SU-DHL-6 (cell line): ENCODE results near the gene ADGRD1.

Experiments used
- H2AFZ ChIP-seq: fragments of 200-600 bp; sonication (generic); 2 replicates; pipeline ENCODE4 v1.6.1; 2014; ENCODE audit warnings: low read depth, mild to moderate bottlenecking, moderate library complexity, mixed read lengths, antibody characterized with exemption, low read length; ENCODE audit not compliant: severe bottlenecking
- H3F3A ChIP-seq: fragments of 200-600 bp; shearing (Covaris generic); 2 replicates; pipeline ENCODE4 v1.6.0; 2016; ENCODE audit warnings: antibody characterized with exemption, mild to moderate bottlenecking; ENCODE audit not compliant: insufficient read depth
- H3K27ac ChIP-seq: fragments of 200-600 bp; sonication (generic); 2 replicates; pipeline ENCODE4 v1.5.1; 2016; ENCODE audit warnings: low read depth, mild to moderate bottlenecking, low read length, moderate library complexity, mixed read lengths
- H3K27me3 ChIP-seq: fragments of 200-600 bp; sonication (generic), shearing (Covaris generic); 2 replicates; pipeline ENCODE4 v1.6.0; 2014; ENCODE audit warnings: mild to moderate bottlenecking, low read length
- H3K36me3 ChIP-seq: fragments of 200-600 bp; sonication (generic); 2 replicates; pipeline ENCODE4 v1.6.1; 2014; ENCODE audit warnings: mild to moderate bottlenecking, low read length, mixed read lengths
- H3K4me2 ChIP-seq: fragments of 300-600, 200-600 bp; shearing (Covaris generic), sonication (generic); 2 replicates; pipeline ENCODE4 v1.6.0; 2014; ENCODE audit warnings: low read length, low read depth, mild to moderate bottlenecking; ENCODE audit not compliant: poor library complexity, severe bottlenecking
- H3K4me3 ChIP-seq: fragments of 200-600 bp; sonication (generic); 2 replicates; pipeline ENCODE4 v1.5.1; 2014; ENCODE audit warnings: antibody characterized with exemption, low read length, mild to moderate bottlenecking, mixed read lengths; ENCODE audit not compliant: insufficient read depth, poor library complexity, severe bottlenecking
- H3K79me2 ChIP-seq: fragments of 200-600 bp; sonication (generic); 2 replicates; pipeline ENCODE4 v1.6.1; 2014; ENCODE audit warnings: mild to moderate bottlenecking, low read length, moderate library complexity; ENCODE audit not compliant: insufficient read depth
- H3K9ac ChIP-seq: fragments of 200-600 bp; sonication (generic); 2 replicates; pipeline ENCODE4 v1.7.0; 2014; ENCODE audit warnings: mild to moderate bottlenecking, low read length
- H3K9me2 ChIP-seq: fragments of 200-600 bp; sonication (generic); replicated peaks from 2 replicates; pipeline ENCODE4 v1.6.1; 2014; ENCODE audit warnings: low read length; ENCODE audit not compliant: insufficient read depth
- H3K9me3 ChIP-seq: fragments of 200-600 bp; sonication (generic); 2 replicates; pipeline ENCODE4 v1.6.1; 2014; ENCODE audit warnings: low read length, mixed read lengths; ENCODE audit not compliant: insufficient read depth
- H4K20me1 ChIP-seq: fragments of 200-600 bp; sonication (generic); 2 replicates; pipeline ENCODE4 v1.6.1; 2014; ENCODE audit warnings: low read depth, mild to moderate bottlenecking, antibody characterized with exemption, low read length, moderate library complexity, mixed read lengths
- EZH2phosphoT487 ChIP-seq: fragments of 200-600 bp; sonication (generic), shearing (Covaris generic); conservative IDR thresholded peaks from 2 replicates; pipeline ENCODE4 v1.6.1; 2018; ENCODE audit warnings: mild to moderate bottlenecking, antibody characterized with exemption, low read length, moderate library complexity, mixed read lengths
- TF ChIP-seq, protein P1 (sequence below): fragments of 200-600 bp; sonication (generic); IDR thresholded peaks from one replicate; pipeline ENCODE4 v1.5.1; 2017; ENCODE audit warnings: antibody characterized with exemption, mild to moderate bottlenecking, low read length, moderate library complexity; ENCODE audit not compliant: insufficient read depth, poor library complexity, severe bottlenecking

ADGRD1 gene

DNA sequence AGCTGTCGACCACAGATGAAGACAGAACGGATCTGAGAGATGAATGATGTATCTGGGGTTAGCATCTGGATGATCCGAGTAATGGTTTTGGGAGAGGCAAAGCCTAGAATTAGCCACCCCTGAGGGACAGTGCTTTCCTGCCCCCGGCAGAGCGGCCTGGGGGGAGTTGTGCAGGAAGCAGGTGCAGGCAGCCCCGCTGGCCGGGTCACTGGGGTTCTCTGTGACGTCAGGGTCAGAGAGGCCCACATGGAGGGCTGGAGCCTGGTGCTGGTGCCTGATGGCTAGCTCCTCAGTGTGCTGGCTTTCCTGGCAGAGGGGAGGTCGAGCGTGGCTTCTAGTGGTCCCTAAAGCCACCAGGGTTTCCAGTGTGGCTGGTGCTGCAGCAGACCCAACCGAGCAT is 70.3 kb downstream of the ADGRD1 start:
- Histone ChIP-seq H2AFZ (no peak overlapping the region), H3K9ac (no peak overlapping the region), H3K4me3 (no peak overlapping the region), H3K9me2 (no peaks in the 10 kb centered on the region), H3K27me3 (no peaks in the 10 kb centered on the region), H3K4me2 (no peak overlapping the region), H3K27ac (no peak overlapping the region), H3K79me2 (no peaks in the 10 kb centered on the region), H3F3A (no peaks in the 10 kb centered on the region), H3K36me3 (no peaks in the 10 kb centered on the region), H3K9me3 (no peaks in the 10 kb centered on the region), H4K20me1 (no peaks in the 10 kb centered on the region)
- TF ChIP-seq, protein P1, sequence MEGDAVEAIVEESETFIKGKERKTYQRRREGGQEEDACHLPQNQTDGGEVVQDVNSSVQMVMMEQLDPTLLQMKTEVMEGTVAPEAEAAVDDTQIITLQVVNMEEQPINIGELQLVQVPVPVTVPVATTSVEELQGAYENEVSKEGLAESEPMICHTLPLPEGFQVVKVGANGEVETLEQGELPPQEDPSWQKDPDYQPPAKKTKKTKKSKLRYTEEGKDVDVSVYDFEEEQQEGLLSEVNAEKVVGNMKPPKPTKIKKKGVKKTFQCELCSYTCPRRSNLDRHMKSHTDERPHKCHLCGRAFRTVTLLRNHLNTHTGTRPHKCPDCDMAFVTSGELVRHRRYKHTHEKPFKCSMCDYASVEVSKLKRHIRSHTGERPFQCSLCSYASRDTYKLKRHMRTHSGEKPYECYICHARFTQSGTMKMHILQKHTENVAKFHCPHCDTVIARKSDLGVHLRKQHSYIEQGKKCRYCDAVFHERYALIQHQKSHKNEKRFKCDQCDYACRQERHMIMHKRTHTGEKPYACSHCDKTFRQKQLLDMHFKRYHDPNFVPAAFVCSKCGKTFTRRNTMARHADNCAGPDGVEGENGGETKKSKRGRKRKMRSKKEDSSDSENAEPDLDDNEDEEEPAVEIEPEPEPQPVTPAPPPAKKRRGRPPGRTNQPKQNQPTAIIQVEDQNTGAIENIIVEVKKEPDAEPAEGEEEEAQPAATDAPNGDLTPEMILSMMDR = no peak
- no peak for TF ChIP-seq EZH2phosphoT487

DNA sequence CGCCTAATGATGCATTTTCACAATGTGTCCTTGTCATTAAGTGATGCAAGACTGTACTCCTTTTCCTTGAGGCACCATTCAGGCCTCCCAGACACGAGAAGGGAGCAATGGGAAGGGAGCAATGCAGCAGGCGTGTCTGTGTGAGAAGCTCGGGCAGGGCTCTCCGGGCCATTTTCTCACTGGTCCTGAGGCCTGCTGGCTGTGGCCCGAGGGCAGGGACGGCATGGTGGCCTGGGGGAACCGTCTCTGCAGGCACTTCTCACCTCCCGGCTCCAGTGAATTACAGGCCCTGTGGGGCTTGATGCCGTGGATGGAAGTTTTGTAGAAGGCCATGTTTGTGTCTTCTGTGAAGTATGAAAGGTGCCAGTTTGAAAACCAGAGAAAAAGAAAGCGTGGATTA is 71.0 kb downstream of the ADGRD1 start:
- Histone ChIP-seq H4K20me1 (no peaks in the 10 kb centered on the region), H3K27ac (no peak overlapping the region), H3K9me3 (no peaks in the 10 kb centered on the region), H3K36me3 (no peaks in the 10 kb centered on the region), H2AFZ (no peak overlapping the region), H3K27me3 (no peaks in the 10 kb centered on the region), H3K4me3 (no peak overlapping the region), H3K79me2 (no peaks in the 10 kb centered on the region), H3K9me2 (no peaks in the 10 kb centered on the region), H3K9ac (no peak overlapping the region), H3K4me2 (no peak overlapping the region), H3F3A (no peaks in the 10 kb centered on the region)
- TF ChIP-seq EZH2phosphoT487 = no peak
- TF ChIP-seq, protein P1 = no peak

DNA sequence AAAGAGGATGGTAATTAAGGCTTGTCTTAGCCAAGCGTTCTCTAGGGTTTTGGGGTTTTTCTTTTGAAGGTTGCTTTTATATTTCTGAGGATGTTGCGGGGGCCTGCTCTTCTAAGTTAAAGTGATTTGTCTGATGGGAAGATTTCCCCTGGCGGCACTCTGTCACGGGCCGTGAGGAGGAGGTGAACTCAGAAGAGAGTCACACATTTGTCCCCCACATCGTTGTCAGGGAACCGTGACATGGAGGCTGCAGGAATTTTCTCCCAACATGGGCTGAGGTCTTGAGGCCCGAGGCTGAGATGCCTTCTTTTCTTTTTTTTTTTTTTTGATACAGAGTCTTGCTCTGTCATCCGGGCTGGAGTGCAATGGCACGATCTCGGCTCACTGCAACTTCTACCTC is 71.5 kb downstream of the ADGRD1 start:
- H3F3A ChIP-seq = no peaks in the 10 kb centered on the region
- TF ChIP-seq EZH2phosphoT487 = no peak
- TF ChIP-seq, protein P1 = no peak
- no peaks in the 10 kb centered on the region for H3K27me3 ChIP-seq

More for the DNA sequence above, 71.5 kb downstream of the ADGRD1 start:
- H3K36me3 ChIP-seq = no peaks in the 10 kb centered on the region
- H3K79me2 ChIP-seq = no peaks in the 10 kb centered on the region
- no peak overlapping the region for H3K9ac ChIP-seq
- H3K9me2 ChIP-seq = no peaks in the 10 kb centered on the region
- no peak overlapping the region for H3K4me2 ChIP-seq
- no peaks in the 10 kb centered on the region for H3K9me3 ChIP-seq
- no peak overlapping the region for H3K4me3 ChIP-seq
- no peak overlapping the region for H2AFZ ChIP-seq
- no peak overlapping the region for H3K27ac ChIP-seq
- no peaks in the 10 kb centered on the region for H4K20me1 ChIP-seq
